NK-92 (cell line): ENCODE results near the gene AGRP.
"Not testable (repeated sequence)": the region's sequence is repeated elsewhere in the genome, so short reads cannot be mapped to it uniquely, and the experiment has no call there.

Experiments
- DNase-seq: peaks from one replicate; lab custom pipeline; 2025; ENCODE audit not compliant: unreplicated experiment; lab: John Stamatoyannopoulos, UW

The AGRP gene

GRCh38 chr16:67483150-67483549 is at the start of gene AGRP:
TSS of gene AGRP (minus strand) at chr16:67483547. CDS start at chr16:67483398, 149 bp downstream.
- no peak for DNase-seq

DNA sequence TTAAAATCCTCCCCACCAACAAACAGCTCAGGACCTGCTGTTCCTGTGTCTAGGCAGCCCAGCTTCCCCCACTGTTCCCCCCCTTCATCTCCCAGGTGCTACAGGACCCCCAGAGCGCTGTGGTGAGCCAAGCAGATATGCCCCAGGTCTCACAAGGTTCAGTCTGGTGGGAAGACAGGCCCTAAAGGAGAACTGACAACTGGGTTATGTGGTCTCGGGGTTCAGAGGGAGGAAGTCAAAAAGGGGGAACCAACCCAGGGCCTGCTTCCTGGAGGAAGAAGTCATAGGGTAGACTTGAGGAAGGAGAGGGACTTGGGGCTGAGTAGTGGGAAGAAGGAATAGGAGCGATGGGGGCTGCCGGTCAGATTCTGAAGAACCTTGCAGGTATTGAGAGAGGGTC is 47.9 kb upstream of the AGRP start:
- no peak for DNase-seq

- no peak for DNase-seq
Observed at GRCh38 chr16:67530013-67530939, 46.9 kb upstream of the AGRP start.

DNA sequence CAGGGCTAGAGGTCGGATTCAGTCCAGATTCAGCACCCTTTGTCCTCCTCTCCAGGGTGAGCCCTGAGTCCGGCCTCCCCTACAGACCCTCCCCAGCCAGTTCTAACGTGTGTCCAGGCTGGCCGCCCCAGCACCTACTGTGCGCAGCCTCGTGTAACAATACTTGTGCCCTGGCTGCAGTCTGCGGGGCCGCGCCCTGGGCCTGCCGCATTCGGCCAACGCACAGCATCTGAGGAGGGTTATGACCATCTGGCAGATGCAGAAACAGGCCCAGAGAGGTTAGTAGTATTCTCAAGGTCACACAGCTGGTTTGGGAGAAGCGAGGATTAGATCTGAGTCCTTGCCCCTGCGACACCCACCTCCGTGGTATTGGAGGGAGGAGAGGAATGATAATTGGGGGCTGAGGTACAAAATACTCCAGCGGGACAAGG is 46.2 kb upstream of the AGRP start:
- no peak for DNase-seq

GRCh38 chr16:67528870-67529581 is 45.7 kb upstream of the AGRP start:
- DNase-seq, result no peak

- DNase-seq, result no peak
Observed at GRCh38 chr16:67528222-67528869, 45.0 kb upstream of the AGRP start, which contains the start of gene RIPOR1. TSS of gene RIPOR1 (plus strand) at chr16:67528829. CDS start at chr16:67538447, 9,618 bp downstream.

GRCh38 chr16:67526149-67526791 is 42.9 kb upstream of the AGRP start:
- no peak for DNase-seq

DNA sequence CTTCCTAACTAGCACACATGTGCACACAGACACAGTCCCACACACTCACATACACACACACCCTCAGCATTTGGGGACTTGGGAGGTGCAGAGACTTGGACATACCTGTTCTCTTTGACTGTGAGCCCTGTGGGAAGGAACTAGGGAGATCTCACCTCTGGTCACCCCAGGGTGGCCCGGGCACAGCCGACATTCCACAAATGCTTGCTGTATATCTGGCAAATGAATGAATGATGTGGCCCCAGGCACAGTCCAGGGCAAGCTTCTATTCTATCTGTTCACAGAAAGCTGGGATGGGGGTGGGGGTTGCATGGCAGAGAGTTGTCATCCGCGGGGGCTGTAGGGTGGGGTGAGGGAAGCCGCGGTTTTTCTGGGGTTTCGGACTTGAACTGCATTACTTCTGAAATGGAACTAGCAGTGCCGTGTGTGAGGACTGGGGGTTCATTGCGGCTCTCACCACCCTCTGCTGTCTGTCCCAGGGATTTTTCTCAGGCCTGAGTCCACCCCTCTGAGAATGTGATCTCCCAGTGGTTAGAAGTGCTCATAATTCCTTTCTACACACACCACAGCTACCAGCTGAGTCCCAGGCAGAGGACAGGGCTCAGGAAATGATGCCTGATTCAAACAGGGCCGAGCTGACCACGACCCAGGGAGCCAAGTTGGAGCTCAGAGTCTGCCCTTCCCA is 42.0 kb upstream of the AGRP start:
- DNase-seq, result no peak

- DNase-seq, result peak; percentile 81
Observed at GRCh38 chr16:67521095-67521804, 37.9 kb upstream of the AGRP start.

GRCh38 chr16:67519242-67519641 is 35.9 kb upstream of the AGRP start:
- DNase-seq, result no peak

DNA sequence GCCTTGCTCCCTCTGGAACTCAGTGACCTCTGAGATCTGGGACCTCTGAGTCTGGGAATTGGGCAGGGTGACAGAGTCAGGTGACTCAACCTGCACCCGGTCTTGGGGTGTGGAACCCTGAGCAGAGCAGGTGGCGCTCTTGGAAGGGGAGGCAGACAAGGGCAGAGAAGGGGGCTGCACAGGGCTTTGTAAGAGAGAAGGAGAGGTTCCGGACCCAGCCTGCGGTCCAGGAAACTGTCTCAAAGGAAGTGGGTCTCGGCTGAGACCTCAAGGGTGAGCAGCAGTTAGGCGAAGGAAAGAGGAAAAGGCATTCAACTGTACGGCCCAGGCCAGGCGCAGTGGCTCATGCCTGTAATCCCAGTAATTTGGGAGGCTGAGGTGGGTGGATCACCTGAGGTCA is 35.3 kb upstream of the AGRP start:
- DNase-seq, result no peak

- no peak for DNase-seq
Observed at GRCh38 chr16:67517661-67518423, 34.5 kb upstream of the AGRP start.

DNA sequence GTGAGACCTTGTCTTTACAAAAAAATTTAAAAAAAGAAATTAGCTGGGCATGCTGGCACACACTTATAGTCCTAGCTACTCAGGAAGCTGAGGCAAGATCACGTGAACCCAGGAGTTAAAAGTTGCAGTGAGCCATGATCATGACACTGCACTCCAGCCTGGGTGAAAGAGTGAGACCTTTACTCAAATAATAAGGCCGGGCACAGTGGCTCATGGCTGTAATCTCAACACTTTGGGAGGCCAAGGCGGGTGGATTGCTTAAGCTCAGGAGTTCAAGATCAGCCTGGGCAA is 33.8 kb upstream of the AGRP start:
- no peak for DNase-seq

GRCh38 chr16:67516296-67517154 is 33.2 kb upstream of the AGRP start:
- DNase-seq, result no peak

DNA sequence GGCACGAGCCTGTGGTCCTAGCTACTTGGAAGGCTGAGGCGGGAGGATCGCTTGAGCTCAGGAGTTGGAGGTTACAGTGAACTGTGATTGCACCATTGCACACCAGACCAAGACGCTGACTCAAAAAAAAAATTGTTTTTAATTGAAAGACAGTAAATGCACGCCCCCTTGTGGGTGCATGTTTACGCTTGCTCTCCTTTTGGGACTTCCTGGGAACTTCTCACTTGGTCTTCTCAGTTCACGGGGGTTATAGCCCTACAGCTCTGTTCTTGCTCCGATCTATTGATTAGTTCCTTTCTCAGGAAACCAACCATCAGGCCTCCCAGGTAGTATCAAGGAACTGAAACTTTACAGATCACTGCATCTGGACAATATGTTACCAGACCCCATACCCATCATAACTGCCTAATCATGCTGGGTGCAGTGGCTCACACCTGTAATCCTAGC is 31.1 kb upstream of the AGRP start:
- no peak for DNase-seq

GRCh38 chr16:67513892-67514291 is 30.5 kb upstream of the AGRP start:
- DNase-seq, result not testable (repeated sequence)

GRCh38 chr16:67509016-67509415 is 25.7 kb upstream of the AGRP start:
- DNase-seq, result no peak

DNA sequence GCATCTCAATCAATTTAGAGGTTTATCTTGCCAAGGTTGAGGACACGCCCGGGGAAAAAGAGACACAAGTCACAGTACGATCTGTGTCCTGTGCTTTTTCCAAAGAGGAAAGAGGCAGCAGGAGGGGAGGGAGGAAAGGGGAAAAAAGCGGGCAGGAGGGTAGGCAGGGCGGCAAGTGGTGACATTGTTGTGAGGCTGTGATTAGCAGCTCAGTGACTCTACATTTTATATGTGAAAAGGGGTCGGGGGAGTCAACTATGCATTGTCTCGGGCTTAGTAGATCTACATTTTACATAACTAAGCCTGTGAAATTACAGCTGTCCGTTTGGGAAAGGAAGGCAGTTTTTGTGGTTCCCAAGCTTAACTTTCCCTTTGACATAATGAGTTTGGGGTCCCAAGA is 23.1 kb upstream of the AGRP start:
- no peak for DNase-seq
